Measurements from ENCODE around the gene TMCO1.
"Not testable (repeated sequence)": the region's sequence is repeated elsewhere in the genome, so short reads cannot be mapped to it uniquely, and the experiment has no call there.

Gene TMCO1

GRCh38 chr1:165807613-165808012 lies 38.9 kb upstream of the TMCO1 start:
- Histone ChIP-seq H3K27me3 (ENCODE audit: control insufficient read depth in 1 of 2, insufficient read depth in 1 of 2, low read length in 2 of 2) (no peaks in the 10 kb centered on the region), H2AK5ac (ENCODE audit: low read length, severe bottlenecking) (no peak overlapping the region), H3K36me3 (ENCODE audit: control insufficient read depth in 1 of 2, insufficient read depth in 2 of 2, low read depth in 1 of 2, low read length in 2 of 2) (no peaks in the 10 kb centered on the region), H3K27ac (ENCODE audit: low read length, poor library complexity, severe bottlenecking) (no peak overlapping the region), H3K18ac (ENCODE audit: low read depth in 1 of 2, low read length in 2 of 2) (no peak overlapping the region), H3K4me2 (ENCODE audit: low read length, poor library complexity, severe bottlenecking) (no peak overlapping the region), H4K91ac (ENCODE audit: low read length) (no peak overlapping the region), H2BK120ac (ENCODE audit: low read depth, low read length) (no peak overlapping the region), H3K4me3 (ENCODE audit: insufficient read depth in 1 of 2, low read depth in 1 of 2, low read length in 2 of 2) (no peak overlapping the region), H2BK15ac (ENCODE audit: low read depth, poor library complexity, severe bottlenecking) (no peak overlapping the region), H3K14ac (ENCODE audit: low read length in 2 of 2) (no peak overlapping the region), H3K4ac (ENCODE audit: low read depth in 1 of 2, low read length in 2 of 2) (no peak overlapping the region), H2BK12ac (ENCODE audit: low read length in 2 of 2) (no peak overlapping the region), H3K23ac (ENCODE audit: low read length in 2 of 2) (no peak overlapping the region), H2AFZ (ENCODE audit: low read depth, low read length) (no peak overlapping the region), H3K9me3 (ENCODE audit: control insufficient read depth, low read length) (no peaks in the 10 kb centered on the region), H3K9ac (ENCODE audit: low read length) (no peak overlapping the region), H2BK5ac (ENCODE audit: low read depth, low read length, poor library complexity, severe bottlenecking) (no peak overlapping the region), H3K4me1 (ENCODE audit: control insufficient read depth, insufficient read depth, low read depth, low read length) (no peaks in the 10 kb centered on the region), H3K79me1 (replicated peaks; ENCODE audit: low read length, poor library complexity, severe bottlenecking) (no peaks in the 10 kb centered on the region), H4K8ac (ENCODE audit: low read length) (no peak overlapping the region)
- no peak for DNase-seq

- H4K91ac ChIP-seq (ENCODE audit: low read length); H2AFZ ChIP-seq (ENCODE audit: low read depth, low read length); H2BK5ac ChIP-seq (ENCODE audit: low read depth, low read length, poor library complexity, severe bottlenecking); H3K4me2 ChIP-seq (ENCODE audit: low read length, poor library complexity, severe bottlenecking); H3K4me1 ChIP-seq (ENCODE audit: control insufficient read depth, insufficient read depth, low read depth, low read length); H3K79me1 ChIP-seq (replicated peaks; ENCODE audit: low read length, poor library complexity, severe bottlenecking); H2BK15ac ChIP-seq (ENCODE audit: low read depth, poor library complexity, severe bottlenecking); H3K27ac ChIP-seq (ENCODE audit: low read length, poor library complexity, severe bottlenecking); H2AK5ac ChIP-seq (ENCODE audit: low read length, severe bottlenecking); H3K4ac ChIP-seq (ENCODE audit: low read depth in 1 of 2, low read length in 2 of 2); H3K14ac ChIP-seq (ENCODE audit: low read length in 2 of 2); H3K4me3 ChIP-seq (ENCODE audit: insufficient read depth in 1 of 2, low read depth in 1 of 2, low read length in 2 of 2); H3K27me3 ChIP-seq (ENCODE audit: control insufficient read depth in 1 of 2, insufficient read depth in 1 of 2, low read length in 2 of 2); H2BK12ac ChIP-seq (ENCODE audit: low read length in 2 of 2); H3K36me3 ChIP-seq (ENCODE audit: control insufficient read depth in 1 of 2, insufficient read depth in 2 of 2, low read depth in 1 of 2, low read length in 2 of 2); H3K9me3 ChIP-seq (ENCODE audit: control insufficient read depth, low read length); H2BK120ac ChIP-seq (ENCODE audit: low read depth, low read length); H3K9ac ChIP-seq (ENCODE audit: low read length); H3K23ac ChIP-seq (ENCODE audit: low read length in 2 of 2); DNase-seq; H3K18ac ChIP-seq (ENCODE audit: low read depth in 1 of 2, low read length in 2 of 2); H4K8ac ChIP-seq (ENCODE audit: low read length): not testable (repeated sequence)
- no CpG with 5 or more reads among the region's 1 CpG for WGBS
Observed at GRCh38 chr1:165804513-165804912, 35.8 kb upstream of the TMCO1 start.

GRCh38 chr1:165799387-165799786 lies 30.7 kb upstream of the TMCO1 start:
- Histone ChIP-seq H3K4ac (ENCODE audit: low read depth in 1 of 2, low read length in 2 of 2) (no peak overlapping the region), H2AK5ac (ENCODE audit: low read length, severe bottlenecking) (no peak overlapping the region), H2AFZ (ENCODE audit: low read depth, low read length) (no peak overlapping the region), H2BK5ac (ENCODE audit: low read depth, low read length, poor library complexity, severe bottlenecking) (no peak overlapping the region), H3K18ac (ENCODE audit: low read depth in 1 of 2, low read length in 2 of 2) (no peak overlapping the region), H4K91ac (ENCODE audit: low read length) (no peak overlapping the region), H3K23ac (ENCODE audit: low read length in 2 of 2) (no peak overlapping the region), H2BK15ac (ENCODE audit: low read depth, poor library complexity, severe bottlenecking) (no peak overlapping the region), H3K9ac (ENCODE audit: low read length) (no peak overlapping the region), H3K14ac (ENCODE audit: low read length in 2 of 2) (no peak overlapping the region), H4K8ac (ENCODE audit: low read length) (no peak overlapping the region), H3K9me3 (ENCODE audit: control insufficient read depth, low read length) (peaks cover 10% of the 10 kb centered on the region), H3K27ac (ENCODE audit: low read length, poor library complexity, severe bottlenecking) (no peak overlapping the region), H3K4me3 (ENCODE audit: insufficient read depth in 1 of 2, low read depth in 1 of 2, low read length in 2 of 2) (no peak overlapping the region), H3K4me2 (ENCODE audit: low read length, poor library complexity, severe bottlenecking) (no peak overlapping the region), H2BK120ac (ENCODE audit: low read depth, low read length) (no peak overlapping the region), H2BK12ac (ENCODE audit: low read length in 2 of 2) (no peak overlapping the region), H3K36me3 (ENCODE audit: control insufficient read depth in 1 of 2, insufficient read depth in 2 of 2, low read depth in 1 of 2, low read length in 2 of 2) (no peaks in the 10 kb centered on the region), H3K27me3 (ENCODE audit: control insufficient read depth in 1 of 2, insufficient read depth in 1 of 2, low read length in 2 of 2) (no peaks in the 10 kb centered on the region), H3K4me1 (ENCODE audit: control insufficient read depth, insufficient read depth, low read depth, low read length) (no peaks in the 10 kb centered on the region), H3K79me1 (replicated peaks; ENCODE audit: low read length, poor library complexity, severe bottlenecking) (no peaks in the 10 kb centered on the region)
- DNase-seq: no peak

- Histone ChIP-seq H3K23ac (ENCODE audit: low read length in 2 of 2) (no peak overlapping the region), H3K27ac (ENCODE audit: low read length, poor library complexity, severe bottlenecking) (no peak overlapping the region), H3K4me2 (ENCODE audit: low read length, poor library complexity, severe bottlenecking) (no peak overlapping the region), H3K4me3 (ENCODE audit: insufficient read depth in 1 of 2, low read depth in 1 of 2, low read length in 2 of 2) (no peak overlapping the region), H2AK5ac (ENCODE audit: low read length, severe bottlenecking) (no peak overlapping the region), H3K14ac (ENCODE audit: low read length in 2 of 2) (no peak overlapping the region), H2BK12ac (ENCODE audit: low read length in 2 of 2) (no peak overlapping the region), H2BK5ac (ENCODE audit: low read depth, low read length, poor library complexity, severe bottlenecking) (no peak overlapping the region), H2AFZ (ENCODE audit: low read depth, low read length) (no peak overlapping the region), H4K8ac (ENCODE audit: low read length) (no peak overlapping the region), H3K4ac (ENCODE audit: low read depth in 1 of 2, low read length in 2 of 2) (no peak overlapping the region), H3K36me3 (ENCODE audit: control insufficient read depth in 1 of 2, insufficient read depth in 2 of 2, low read depth in 1 of 2, low read length in 2 of 2) (no peaks in the 10 kb centered on the region), H2BK120ac (ENCODE audit: low read depth, low read length) (no peak overlapping the region), H4K91ac (ENCODE audit: low read length) (no peak overlapping the region), H3K9ac (ENCODE audit: low read length) (no peak overlapping the region), H3K4me1 (ENCODE audit: control insufficient read depth, insufficient read depth, low read depth, low read length) (no peaks in the 10 kb centered on the region), H3K18ac (ENCODE audit: low read depth in 1 of 2, low read length in 2 of 2) (no peak overlapping the region), H3K79me1 (replicated peaks; ENCODE audit: low read length, poor library complexity, severe bottlenecking) (no peaks in the 10 kb centered on the region), H3K9me3 (ENCODE audit: control insufficient read depth, low read length) (peaks cover 10% of the 10 kb centered on the region), H2BK15ac (ENCODE audit: low read depth, poor library complexity, severe bottlenecking) (no peak overlapping the region), H3K27me3 (ENCODE audit: control insufficient read depth in 1 of 2, insufficient read depth in 1 of 2, low read length in 2 of 2) (no peaks in the 10 kb centered on the region)
- 78% methylated on average over 2 of the region's 2 CpGs for WGBS
- DNase-seq: no peak
Observed at GRCh38 chr1:165795894-165796293, 27.2 kb upstream of the TMCO1 start.

Data from mesenchymal stem cell (in vitro differentiated cells and primary cell).